HFF-Myc (cell line): Measurements from ENCODE around the gene RIMKLB.
"Not testable (repeated sequence)": the region's sequence is repeated elsewhere in the genome, so short reads cannot be mapped to it uniquely, and the experiment has no call there.

Source experiments
- DNase-seq: peaks from one replicate; pipeline ENCODE4 v3.0.0-alpha.2; 2011; ENCODE audit warnings: low read depth; ENCODE audit errors: extremely low read depth
- H3K4me3 ChIP-seq: replicated peaks from 2 replicates; pipeline ENCODE4 v1.5.1; 2011; ENCODE audit warnings: low read depth, mild to moderate bottlenecking, control low read depth, low read length
- TF ChIP-seq, protein P1 (sequence below): IDR thresholded peaks from 2 replicates; pipeline ENCODE4 v1.5.1; 2012; ENCODE audit warnings: mild to moderate bottlenecking, low read depth, low read length, control low read depth; ENCODE audit errors: missing control alignments

RIMKLB gene

DNA sequence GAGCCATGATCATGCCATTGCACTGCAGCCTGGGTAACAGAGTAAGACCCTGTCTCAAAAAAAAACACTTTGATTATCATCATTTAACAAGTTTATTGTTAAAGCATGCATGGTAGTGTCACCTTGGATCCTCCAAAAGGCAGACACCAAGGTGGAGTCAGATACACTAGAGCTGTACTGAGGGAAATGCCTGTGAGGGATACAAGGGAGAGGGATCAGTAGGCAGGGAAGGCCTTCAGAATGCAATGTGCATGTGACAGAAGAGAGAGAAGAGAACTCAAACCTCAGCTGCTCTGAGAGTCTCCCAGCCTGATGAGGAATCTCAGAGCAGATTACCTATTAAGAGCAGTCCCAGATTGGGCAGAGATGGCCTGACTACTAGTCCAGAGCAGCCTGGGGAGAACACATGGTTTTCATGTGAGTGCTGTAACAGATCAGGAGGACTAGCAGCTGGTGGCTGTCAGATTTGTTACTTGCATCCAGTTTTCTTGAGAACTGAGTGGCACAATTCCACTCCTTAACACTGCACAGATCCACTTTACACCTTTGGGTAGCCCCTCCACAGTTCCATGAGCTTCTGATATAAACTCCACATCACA, 86.6 kb downstream of the RIMKLB start:
- DNase-seq, result no peak
- no peak overlapping the region for H3K4me3 ChIP-seq
- TF ChIP-seq, protein P1, sequence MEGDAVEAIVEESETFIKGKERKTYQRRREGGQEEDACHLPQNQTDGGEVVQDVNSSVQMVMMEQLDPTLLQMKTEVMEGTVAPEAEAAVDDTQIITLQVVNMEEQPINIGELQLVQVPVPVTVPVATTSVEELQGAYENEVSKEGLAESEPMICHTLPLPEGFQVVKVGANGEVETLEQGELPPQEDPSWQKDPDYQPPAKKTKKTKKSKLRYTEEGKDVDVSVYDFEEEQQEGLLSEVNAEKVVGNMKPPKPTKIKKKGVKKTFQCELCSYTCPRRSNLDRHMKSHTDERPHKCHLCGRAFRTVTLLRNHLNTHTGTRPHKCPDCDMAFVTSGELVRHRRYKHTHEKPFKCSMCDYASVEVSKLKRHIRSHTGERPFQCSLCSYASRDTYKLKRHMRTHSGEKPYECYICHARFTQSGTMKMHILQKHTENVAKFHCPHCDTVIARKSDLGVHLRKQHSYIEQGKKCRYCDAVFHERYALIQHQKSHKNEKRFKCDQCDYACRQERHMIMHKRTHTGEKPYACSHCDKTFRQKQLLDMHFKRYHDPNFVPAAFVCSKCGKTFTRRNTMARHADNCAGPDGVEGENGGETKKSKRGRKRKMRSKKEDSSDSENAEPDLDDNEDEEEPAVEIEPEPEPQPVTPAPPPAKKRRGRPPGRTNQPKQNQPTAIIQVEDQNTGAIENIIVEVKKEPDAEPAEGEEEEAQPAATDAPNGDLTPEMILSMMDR, result no peak

DNA sequence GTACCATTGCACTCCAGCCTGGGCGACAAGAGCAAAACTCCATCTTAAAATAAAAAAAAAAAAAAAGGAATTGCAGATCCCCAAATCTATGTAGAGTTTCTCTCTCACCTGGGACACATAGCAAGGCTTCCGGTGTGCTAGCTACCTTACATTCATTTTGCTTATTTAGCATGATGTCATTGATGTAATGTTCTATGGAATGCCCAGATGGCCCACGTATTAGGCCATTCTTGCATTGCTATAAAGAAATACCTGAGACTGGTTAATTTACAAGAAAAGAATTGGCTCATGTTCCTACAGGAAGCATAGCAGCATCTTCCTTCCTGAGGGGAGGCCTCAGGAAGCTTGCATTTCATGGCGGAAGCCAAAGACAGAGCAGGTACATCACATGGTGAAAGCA, 87.7 kb downstream of the RIMKLB start:
- DNase-seq, result no peak
- TF ChIP-seq, protein P1, result no peak
- no peak overlapping the region for H3K4me3 ChIP-seq

DNA sequence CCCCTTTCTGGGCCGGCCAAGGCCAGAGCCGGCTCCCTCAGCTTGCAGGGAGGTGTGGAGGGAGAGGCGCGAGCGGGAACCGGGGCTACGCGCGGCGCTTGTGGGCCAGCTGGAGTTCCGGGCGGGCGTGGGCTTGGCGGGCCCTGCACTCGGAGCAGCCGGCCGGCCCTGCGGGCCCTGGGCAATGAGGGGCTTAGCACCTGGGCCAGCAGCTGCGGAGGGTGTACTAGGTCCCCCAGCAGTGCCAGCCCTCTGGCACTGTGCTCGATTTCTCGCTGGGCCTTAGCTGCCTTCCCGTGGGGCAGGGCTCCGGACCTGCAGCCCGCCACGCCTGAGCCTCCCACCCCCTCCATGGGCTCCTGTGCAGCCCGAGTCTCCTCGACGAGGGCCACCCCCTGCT, 89.4 kb downstream of the RIMKLB start:
- H3K4me3 ChIP-seq, DNase-seq: not testable (repeated sequence)

- not testable (repeated sequence) for DNase-seq, H3K4me3 ChIP-seq
Observed at GRCh38 chr12:8788706-8789105, 90.9 kb downstream of the RIMKLB start.

DNA sequence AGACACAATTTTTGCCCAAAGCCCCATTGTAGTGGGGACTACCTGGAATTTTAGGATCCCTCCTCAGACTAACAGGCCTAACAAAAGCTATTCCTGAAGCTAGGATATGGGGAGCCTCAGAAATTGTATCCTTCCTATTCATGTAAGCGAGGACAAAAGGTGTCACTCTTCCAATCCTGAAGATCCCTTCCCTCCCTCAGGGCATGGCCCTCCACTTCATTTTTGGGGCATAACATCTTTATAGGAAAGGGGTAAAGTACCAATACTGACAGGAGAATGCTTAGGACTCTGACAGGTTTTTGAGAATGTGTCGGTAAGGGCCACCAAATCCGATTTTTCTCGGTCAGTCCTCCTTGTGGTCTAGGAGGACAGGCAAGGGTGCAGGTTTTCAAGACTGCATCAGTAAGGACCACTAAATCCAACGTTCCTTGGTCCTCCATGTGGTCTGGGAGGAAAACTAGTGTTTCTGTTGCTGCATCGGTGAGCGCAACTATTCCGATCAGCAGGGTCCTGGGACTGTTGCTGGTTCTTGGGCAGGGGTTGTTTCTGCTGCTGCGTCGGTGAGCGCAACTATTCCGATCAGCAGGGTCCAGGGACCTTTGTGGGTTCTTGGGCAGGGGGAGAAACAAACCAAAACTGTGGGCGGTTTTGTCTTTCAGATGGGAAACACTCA, 91.7 kb downstream of the RIMKLB start:
- DNase-seq, H3K4me3 ChIP-seq: not testable (repeated sequence)

DNA sequence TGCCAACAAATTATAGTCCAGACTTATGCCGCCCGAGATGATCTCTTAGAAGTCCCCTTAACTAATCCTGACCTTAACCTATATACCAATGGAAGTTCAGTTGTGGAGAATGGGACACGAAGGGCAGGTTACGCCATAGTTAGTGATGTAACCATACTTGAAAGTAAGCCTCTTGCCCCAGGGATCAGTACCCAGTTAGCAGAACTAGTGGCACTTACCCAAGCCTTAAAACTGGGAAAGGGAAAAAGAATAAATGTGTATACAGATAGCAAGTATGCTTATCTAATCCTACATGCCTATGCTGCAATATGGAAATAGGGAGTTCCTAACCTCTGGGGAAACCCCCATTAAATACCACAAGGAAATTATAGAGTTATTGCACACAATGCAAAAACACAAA, 95.4 kb downstream of the RIMKLB start:
- not testable (repeated sequence) for H3K4me3 ChIP-seq, DNase-seq

- not testable (repeated sequence) for DNase-seq, H3K4me3 ChIP-seq
Observed at GRCh38 chr12:8794611-8795010, 96.8 kb downstream of the RIMKLB start.

GRCh38 chr12:8796831-8797626, 99.2 kb downstream of the RIMKLB start:
- H3K4me3 ChIP-seq, result no peak overlapping the region
- no peak for DNase-seq
- TF ChIP-seq, protein P1, result no peak

- not testable (repeated sequence) for DNase-seq, H3K4me3 ChIP-seq
Observed at GRCh38 chr12:8801213-8801612, 103.4 kb downstream of the RIMKLB start.

- not testable (repeated sequence) for H3K4me3 ChIP-seq, DNase-seq
Observed at GRCh38 chr12:8804833-8805232, 107.0 kb downstream of the RIMKLB start.

DNA sequence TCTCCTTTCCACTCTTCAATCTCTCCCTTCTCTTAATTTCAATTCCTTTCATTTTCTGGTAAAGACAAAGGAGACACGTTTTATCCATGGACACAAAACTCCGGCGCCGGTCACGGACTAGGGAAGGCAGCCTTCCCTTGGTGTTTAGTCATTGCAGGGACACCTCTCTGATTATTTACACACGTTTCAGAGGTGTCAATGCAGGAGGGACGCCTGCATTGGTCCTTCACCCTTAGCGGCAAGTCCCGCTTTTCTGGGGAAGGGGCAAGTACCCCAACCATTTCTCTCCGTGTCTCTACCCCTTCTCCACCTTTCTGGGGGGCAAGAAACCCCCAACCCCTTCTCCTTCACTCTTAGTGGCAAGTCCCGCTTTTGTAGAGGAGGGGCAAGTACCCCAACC, 107.7 kb downstream of the RIMKLB start:
- DNase-seq, H3K4me3 ChIP-seq: not testable (repeated sequence)

DNA sequence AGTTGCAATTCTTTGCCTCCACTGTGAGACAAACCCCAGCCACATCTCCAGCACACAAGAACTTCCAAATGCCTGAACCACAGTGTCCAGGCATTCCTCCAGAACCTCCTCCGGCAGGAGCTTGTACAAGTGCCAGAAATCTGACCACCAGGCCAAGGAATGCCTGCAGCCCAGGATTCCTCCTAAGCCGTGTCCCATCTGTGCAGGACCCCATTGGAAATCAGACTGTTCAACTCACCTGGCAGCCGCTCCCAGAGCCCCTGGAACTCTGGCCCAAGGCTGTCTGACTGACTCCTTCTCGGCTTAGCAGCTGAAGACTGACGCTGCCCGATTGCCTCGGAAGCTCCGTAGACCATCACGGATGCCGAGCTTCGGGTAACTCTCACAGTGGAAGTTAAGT, 109.3 kb downstream of the RIMKLB start:
- H3K4me3 ChIP-seq, DNase-seq: not testable (repeated sequence)

GRCh38 chr12:8810112-8810511, 112.3 kb downstream of the RIMKLB start:
- not testable (repeated sequence) for DNase-seq, H3K4me3 ChIP-seq
